ENCODE data around the gene PCBP3. TPM values are rescaled to one million over a fixed set of nuclear protein-coding genes. Genes with fewer than 3 reads are reported as not detected.

PCBP3 gene
- total and polyA plus RNA-seq, 2 of the 8 experiments (the other 6 are each of a cell fraction or from before 2014, with no cell fraction given) = 3.5 to 6.3 TPM

DNA sequence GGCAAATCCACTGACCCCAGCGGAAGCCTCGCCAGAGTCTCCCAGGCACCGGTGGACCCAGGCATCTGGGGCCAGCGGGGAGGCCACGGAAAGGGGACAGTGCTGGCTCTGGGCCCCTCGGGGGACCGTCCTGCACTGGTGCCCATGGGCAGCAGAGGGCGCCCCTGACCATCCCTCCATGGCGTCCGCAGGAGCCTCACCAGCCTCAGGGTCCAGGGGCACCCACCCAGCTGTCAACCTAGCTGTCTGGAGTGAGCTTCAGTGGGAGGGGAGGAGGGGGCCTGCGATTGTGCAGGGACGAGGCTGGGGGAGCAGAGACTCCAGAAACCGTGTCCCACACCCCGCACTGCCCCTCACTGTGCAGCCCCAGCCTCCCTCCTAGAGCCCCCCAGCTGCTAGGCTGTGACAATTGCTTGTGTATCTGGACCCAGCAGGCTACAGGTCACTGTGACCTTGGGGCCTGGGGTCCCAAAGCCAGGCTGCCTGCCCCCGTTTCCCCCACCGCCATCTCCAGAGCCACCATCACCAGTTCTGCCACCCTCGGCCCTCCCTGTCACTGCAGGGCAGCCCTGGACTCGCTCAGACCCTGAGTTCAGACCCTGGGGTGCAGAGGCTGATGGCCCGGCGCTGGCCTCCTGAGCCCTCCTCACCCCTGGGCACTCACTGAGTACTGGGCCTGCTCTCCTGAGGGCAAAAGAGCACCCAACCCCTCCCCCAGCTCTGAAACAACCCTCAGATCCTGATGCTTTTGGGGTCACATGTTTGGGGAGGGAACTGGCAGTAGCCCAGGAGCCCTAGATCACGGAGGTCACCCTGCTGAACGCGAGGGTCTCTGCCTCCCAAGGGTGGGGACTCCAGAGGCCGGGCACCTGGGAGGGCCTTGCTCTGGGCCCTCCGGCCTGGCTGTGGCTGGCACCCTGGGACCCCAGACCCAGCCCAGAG lies 327.4 kb downstream of the PCBP3 start (continued):
- TF ChIP-seq, protein P1, sequence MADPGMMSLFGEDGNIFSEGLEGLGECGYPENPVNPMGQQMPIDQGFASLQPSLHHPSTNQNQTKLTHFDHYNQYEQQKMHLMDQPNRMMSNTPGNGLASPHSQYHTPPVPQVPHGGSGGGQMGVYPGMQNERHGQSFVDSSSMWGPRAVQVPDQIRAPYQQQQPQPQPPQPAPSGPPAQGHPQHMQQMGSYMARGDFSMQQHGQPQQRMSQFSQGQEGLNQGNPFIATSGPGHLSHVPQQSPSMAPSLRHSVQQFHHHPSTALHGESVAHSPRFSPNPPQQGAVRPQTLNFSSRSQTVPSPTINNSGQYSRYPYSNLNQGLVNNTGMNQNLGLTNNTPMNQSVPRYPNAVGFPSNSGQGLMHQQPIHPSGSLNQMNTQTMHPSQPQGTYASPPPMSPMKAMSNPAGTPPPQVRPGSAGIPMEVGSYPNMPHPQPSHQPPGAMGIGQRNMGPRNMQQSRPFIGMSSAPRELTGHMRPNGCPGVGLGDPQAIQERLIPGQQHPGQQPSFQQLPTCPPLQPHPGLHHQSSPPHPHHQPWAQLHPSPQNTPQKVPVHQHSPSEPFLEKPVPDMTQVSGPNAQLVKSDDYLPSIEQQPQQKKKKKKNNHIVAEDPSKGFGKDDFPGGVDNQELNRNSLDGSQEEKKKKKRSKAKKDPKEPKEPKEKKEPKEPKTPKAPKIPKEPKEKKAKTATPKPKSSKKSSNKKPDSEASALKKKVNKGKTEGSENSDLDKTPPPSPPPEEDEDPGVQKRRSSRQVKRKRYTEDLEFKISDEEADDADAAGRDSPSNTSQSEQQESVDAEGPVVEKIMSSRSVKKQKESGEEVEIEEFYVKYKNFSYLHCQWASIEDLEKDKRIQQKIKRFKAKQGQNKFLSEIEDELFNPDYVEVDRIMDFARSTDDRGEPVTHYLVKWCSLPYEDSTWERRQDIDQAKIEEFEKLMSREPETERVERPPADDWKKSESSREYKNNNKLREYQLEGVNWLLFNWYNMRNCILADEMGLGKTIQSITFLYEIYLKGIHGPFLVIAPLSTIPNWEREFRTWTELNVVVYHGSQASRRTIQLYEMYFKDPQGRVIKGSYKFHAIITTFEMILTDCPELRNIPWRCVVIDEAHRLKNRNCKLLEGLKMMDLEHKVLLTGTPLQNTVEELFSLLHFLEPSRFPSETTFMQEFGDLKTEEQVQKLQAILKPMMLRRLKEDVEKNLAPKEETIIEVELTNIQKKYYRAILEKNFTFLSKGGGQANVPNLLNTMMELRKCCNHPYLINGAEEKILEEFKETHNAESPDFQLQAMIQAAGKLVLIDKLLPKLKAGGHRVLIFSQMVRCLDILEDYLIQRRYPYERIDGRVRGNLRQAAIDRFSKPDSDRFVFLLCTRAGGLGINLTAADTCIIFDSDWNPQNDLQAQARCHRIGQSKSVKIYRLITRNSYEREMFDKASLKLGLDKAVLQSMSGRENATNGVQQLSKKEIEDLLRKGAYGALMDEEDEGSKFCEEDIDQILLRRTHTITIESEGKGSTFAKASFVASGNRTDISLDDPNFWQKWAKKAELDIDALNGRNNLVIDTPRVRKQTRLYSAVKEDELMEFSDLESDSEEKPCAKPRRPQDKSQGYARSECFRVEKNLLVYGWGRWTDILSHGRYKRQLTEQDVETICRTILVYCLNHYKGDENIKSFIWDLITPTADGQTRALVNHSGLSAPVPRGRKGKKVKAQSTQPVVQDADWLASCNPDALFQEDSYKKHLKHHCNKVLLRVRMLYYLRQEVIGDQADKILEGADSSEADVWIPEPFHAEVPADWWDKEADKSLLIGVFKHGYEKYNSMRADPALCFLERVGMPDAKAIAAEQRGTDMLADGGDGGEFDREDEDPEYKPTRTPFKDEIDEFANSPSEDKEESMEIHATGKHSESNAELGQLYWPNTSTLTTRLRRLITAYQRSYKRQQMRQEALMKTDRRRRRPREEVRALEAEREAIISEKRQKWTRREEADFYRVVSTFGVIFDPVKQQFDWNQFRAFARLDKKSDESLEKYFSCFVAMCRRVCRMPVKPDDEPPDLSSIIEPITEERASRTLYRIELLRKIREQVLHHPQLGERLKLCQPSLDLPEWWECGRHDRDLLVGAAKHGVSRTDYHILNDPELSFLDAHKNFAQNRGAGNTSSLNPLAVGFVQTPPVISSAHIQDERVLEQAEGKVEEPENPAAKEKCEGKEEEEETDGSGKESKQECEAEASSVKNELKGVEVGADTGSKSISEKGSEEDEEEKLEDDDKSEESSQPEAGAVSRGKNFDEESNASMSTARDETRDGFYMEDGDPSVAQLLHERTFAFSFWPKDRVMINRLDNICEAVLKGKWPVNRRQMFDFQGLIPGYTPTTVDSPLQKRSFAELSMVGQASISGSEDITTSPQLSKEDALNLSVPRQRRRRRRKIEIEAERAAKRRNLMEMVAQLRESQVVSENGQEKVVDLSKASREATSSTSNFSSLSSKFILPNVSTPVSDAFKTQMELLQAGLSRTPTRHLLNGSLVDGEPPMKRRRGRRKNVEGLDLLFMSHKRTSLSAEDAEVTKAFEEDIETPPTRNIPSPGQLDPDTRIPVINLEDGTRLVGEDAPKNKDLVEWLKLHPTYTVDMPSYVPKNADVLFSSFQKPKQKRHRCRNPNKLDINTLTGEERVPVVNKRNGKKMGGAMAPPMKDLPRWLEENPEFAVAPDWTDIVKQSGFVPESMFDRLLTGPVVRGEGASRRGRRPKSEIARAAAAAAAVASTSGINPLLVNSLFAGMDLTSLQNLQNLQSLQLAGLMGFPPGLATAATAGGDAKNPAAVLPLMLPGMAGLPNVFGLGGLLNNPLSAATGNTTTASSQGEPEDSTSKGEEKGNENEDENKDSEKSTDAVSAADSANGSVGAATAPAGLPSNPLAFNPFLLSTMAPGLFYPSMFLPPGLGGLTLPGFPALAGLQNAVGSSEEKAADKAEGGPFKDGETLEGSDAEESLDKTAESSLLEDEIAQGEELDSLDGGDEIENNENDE (IDR thresholded peaks at IDR 0.05; ENCODE audit: insufficient replicate concordance, low read length) = no peak
- TF ChIP-seq SAP30 (IDR thresholded peaks at IDR 0.05; ENCODE audit: insufficient read depth, insufficient replicate concordance, low read length) = no peak
- TF ChIP-seq CBX5 (IDR thresholded peaks at IDR 0.05; ENCODE audit: low read depth, low read length) = no peak
- TF ChIP-seq GABPA (IDR thresholded peaks at IDR 0.05; ENCODE audit: borderline replicate concordance, insufficient read depth, low read length) = peak; percentile 84; the same call in 1 of the 2 replicates
- no peak for TF ChIP-seq GTF2F1 (IDR thresholded peaks at IDR 0.05; ENCODE audit: borderline replicate concordance, low read depth, low read length)
- TF ChIP-seq, protein P2, sequence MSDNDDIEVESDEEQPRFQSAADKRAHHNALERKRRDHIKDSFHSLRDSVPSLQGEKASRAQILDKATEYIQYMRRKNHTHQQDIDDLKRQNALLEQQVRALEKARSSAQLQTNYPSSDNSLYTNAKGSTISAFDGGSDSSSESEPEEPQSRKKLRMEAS (IDR thresholded peaks at IDR 0.05) = no peak
